CD14-positive monocyte (primary cell): ENCODE results near the gene CGB7. TPM values are rescaled to one million over a fixed set of nuclear protein-coding genes. Genes with fewer than 3 reads are reported as not detected.
"Not testable (repeated sequence)": the region's sequence is repeated elsewhere in the genome, so short reads cannot be mapped to it uniquely, and the experiment has no call there.

Source experiments
- DNase-seq, 3 donors: peaks; one replicate each; pipeline ENCODE4 v3.0.0-alpha.2; 2011 to 2022
- H2AFZ ChIP-seq: 2 replicates; pipeline ENCODE4 v1.6.0; 2012; ENCODE audit warnings: mild to moderate bottlenecking, low read depth, low read length, inconsistent platforms; ENCODE audit not compliant: insufficient read depth, poor library complexity, severe bottlenecking
- H3K27ac ChIP-seq, 2 donors: 1 replicate in 1 of 2; 2 replicates in 1 of 2; pipeline ENCODE4 v1.5.1; 2012 to 2013; ENCODE audit warnings: low read length in 2 of 2, control low read depth in 1 of 2, inconsistent platforms in 1 of 2, low read depth in 1 of 2, mild to moderate bottlenecking in 1 of 2
- H3K27me3 ChIP-seq, 2 donors: one replicate each; pipeline versions ENCODE4 v1.6.0 to v1.6.1; 2011 to 2013; ENCODE audit warnings: low read length in 2 of 2; ENCODE audit not compliant: control insufficient read depth in 2 of 2, insufficient read depth in 2 of 2
- H3K36me3 ChIP-seq, 2 donors: replicated peaks in 1 of 2; 1 replicate in 1 of 2; 2 replicates in 1 of 2; pipeline versions ENCODE4 v1.5.1 to v1.6.1; 2012 to 2013; ENCODE audit warnings: low read length in 2 of 2, control low read depth in 1 of 2, inconsistent platforms in 1 of 2, mild to moderate bottlenecking in 1 of 2; ENCODE audit not compliant: insufficient read depth in 2 of 2, control insufficient read depth in 1 of 2
- H3K4me1 ChIP-seq, 2 donors: 1 replicate in 1 of 2; 2 replicates in 1 of 2; pipeline versions ENCODE4 v1.5.1 to v1.6.1; 2012 to 2013; ENCODE audit warnings: low read length in 2 of 2, control low read depth in 1 of 2, inconsistent platforms in 1 of 2, mild to moderate bottlenecking in 1 of 2, moderate library complexity in 1 of 2; ENCODE audit not compliant: insufficient read depth in 2 of 2, control insufficient read depth in 1 of 2
- H3K4me2 ChIP-seq: replicated peaks from 2 replicates; pipeline ENCODE3; 2012; ENCODE audit warnings: low read length, moderate library complexity, mild to moderate bottlenecking; ENCODE audit not compliant: poor library complexity, severe bottlenecking; ENCODE audit errors: extremely low read depth
- H3K4me3 ChIP-seq, 3 experiments: fragments of 200-600 bp in 1 of 3; sonication (generic) in 1 of 3; replicated peaks in 1 of 3; 1 replicate in 2 of 3; 2 replicates in 1 of 3; pipeline ENCODE4 v1.5.1; 2011 to 2013; ENCODE audit warnings: low read length in 3 of 3, mild to moderate bottlenecking in 3 of 3, control low read depth in 2 of 3, low read depth in 2 of 3, inconsistent platforms in 1 of 3, moderate library complexity in 1 of 3
- H3K79me2 ChIP-seq: 2 replicates; pipeline ENCODE4 v1.6.0; 2012; ENCODE audit warnings: mild to moderate bottlenecking, control low read depth, inconsistent platforms, low read length, moderate library complexity; ENCODE audit not compliant: insufficient read depth
- H3K9ac ChIP-seq: 2 replicates; pipeline ENCODE4 v1.6.0; 2017; ENCODE audit warnings: low read length, mild to moderate bottlenecking; ENCODE audit not compliant: insufficient read depth, poor library complexity, severe bottlenecking
- H3K9me3 ChIP-seq, 2 donors: replicated peaks in 1 of 2; 1 replicate in 1 of 2; 2 replicates in 1 of 2; pipeline versions ENCODE4 v1.5.1 to v1.6.1; 2012 to 2013; ENCODE audit warnings: low read length in 2 of 2, control low read depth in 1 of 2; ENCODE audit not compliant: control insufficient read depth in 1 of 2, insufficient read depth in 1 of 2
- H4K20me1 ChIP-seq: 2 replicates; pipeline ENCODE4 v1.6.0; 2012; ENCODE audit warnings: mild to moderate bottlenecking, low read length, control low read depth, moderate library complexity; ENCODE audit not compliant: insufficient read depth
- H3K27ac Mint-ChIP-seq, 7 donors: one replicate each; pipeline ENCODE4 v1.8.0; 2020; ENCODE audit warnings: mild to moderate bottlenecking in 7 of 7, mixed read lengths in 7 of 7, moderate library complexity in 6 of 7, inconsistent platforms in 2 of 7
- H3K27me3 Mint-ChIP-seq, 3 donors: one replicate each; pipeline ENCODE4 v1.8.0; 2021 to 2022; ENCODE audit warnings: low read depth in 3 of 3, mild to moderate bottlenecking in 3 of 3, mixed read lengths in 3 of 3, moderate library complexity in 3 of 3, inconsistent platforms in 1 of 3
- H3K36me3 Mint-ChIP-seq, 2 donors: one replicate each; pipeline ENCODE4 v1.8.0; 2020; ENCODE audit warnings: mixed read lengths in 2 of 2, inconsistent platforms in 1 of 2, mild to moderate bottlenecking in 1 of 2
- H3K4me1 Mint-ChIP-seq: one replicate; pipeline ENCODE4 v1.8.0; 2020; ENCODE audit warnings: mild to moderate bottlenecking, mixed read lengths
- H3K4me3 Mint-ChIP-seq, 2 donors: one replicate each; pipeline ENCODE4 v1.8.0; 2020; ENCODE audit warnings: mild to moderate bottlenecking in 2 of 2, mixed read lengths in 2 of 2, moderate library complexity in 1 of 2
- H3K9me3 Mint-ChIP-seq, 7 donors: one replicate each; pipeline ENCODE4 v1.8.0; 2020 to 2022; ENCODE audit warnings: mixed read lengths in 7 of 7, mild to moderate bottlenecking in 6 of 7, moderate library complexity in 6 of 7, inconsistent platforms in 2 of 7
- WGBS: methylation state at CpG from one replicate; pipeline ENCODE4 v1.1.5; 2013; ENCODE audit warnings: missing lambda C conversion rate; ENCODE audit not compliant: insufficient coverage; 5-methylcytosine and 5-hydroxymethylcytosine counted together
- intact Hi-C, 2 donors: fragments of 100-400 bp; cut with micrococcal nuclease; formaldehyde crosslinking; loops; one replicate each; pipeline versions ENCODE4 v1.15.0 to v1.15.1; 2023
- polyA plus RNA-seq, 3 donors: library from polyadenylated mRNA; depleted of rRNA in 1 of 3; unstranded in 2 of 3; stranded (reverse) in 1 of 3; fragments of 300-500 nt in 2 of 3; fragments of >200 nt in 1 of 3; fragmentation: Illumina TruSeq in 2 of 3; gene quantifications; 1 replicate in 2 of 3; 2 replicates in 1 of 3; pipeline ENCODE4 v1.2.3, GENCODE V29; 2012 to 2021
- TF ChIP-seq, protein P1 (sequence below): fragments of 200-600 bp; IDR thresholded peaks from one replicate; pipeline ENCODE4 v1.8.0; 2022; ENCODE audit warnings: antibody characterized with exemption, mild to moderate bottlenecking

CGB7 gene
- polyA plus RNA-seq, 3 donors: not detected

DNA sequence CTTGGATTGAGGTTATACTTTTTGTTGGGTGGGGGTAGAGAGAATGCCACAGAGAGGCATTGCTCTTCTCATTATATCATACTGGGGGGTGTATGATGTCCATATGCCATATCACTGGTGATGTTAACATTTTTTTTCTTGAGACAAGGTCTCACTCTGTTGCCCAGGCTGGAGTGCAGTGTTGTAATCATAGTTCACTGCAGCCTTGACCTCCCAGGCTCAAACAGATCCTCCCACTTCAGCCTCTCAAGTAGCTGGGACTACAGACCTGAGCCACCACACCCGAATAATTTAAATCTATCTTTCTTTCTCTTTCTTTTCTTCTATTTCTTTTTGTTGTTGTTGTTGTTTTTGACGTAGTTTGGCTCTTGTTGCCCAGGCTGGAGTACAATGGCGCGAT is 22.8 kb upstream of the CGB7 start:
- no peak overlapping the region for H3K4me3 ChIP-seq
- no peak overlapping the region for H2AFZ ChIP-seq
- H3K27ac ChIP-seq: no peak overlapping the region
- H3K9ac ChIP-seq: no peak overlapping the region
- no peaks in the 10 kb centered on the region for H3K27me3 ChIP-seq
- no peaks in the 10 kb centered on the region for H3K36me3 ChIP-seq
- peaks cover under 1% of the 10 kb centered on the region for H4K20me1 ChIP-seq
- no peak overlapping the region for H3K4me3 Mint-ChIP-seq
- H3K4me1 Mint-ChIP-seq: peaks cover 3% of the 10 kb centered on the region
- no peak overlapping the region for H3K4me2 ChIP-seq
- TF ChIP-seq, protein P1, sequence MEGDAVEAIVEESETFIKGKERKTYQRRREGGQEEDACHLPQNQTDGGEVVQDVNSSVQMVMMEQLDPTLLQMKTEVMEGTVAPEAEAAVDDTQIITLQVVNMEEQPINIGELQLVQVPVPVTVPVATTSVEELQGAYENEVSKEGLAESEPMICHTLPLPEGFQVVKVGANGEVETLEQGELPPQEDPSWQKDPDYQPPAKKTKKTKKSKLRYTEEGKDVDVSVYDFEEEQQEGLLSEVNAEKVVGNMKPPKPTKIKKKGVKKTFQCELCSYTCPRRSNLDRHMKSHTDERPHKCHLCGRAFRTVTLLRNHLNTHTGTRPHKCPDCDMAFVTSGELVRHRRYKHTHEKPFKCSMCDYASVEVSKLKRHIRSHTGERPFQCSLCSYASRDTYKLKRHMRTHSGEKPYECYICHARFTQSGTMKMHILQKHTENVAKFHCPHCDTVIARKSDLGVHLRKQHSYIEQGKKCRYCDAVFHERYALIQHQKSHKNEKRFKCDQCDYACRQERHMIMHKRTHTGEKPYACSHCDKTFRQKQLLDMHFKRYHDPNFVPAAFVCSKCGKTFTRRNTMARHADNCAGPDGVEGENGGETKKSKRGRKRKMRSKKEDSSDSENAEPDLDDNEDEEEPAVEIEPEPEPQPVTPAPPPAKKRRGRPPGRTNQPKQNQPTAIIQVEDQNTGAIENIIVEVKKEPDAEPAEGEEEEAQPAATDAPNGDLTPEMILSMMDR: no peak
- H3K27me3 Mint-ChIP-seq: peaks cover 4 to 13% (median 10%) of the 10 kb centered on the region in 3 donors
- intact Hi-C loops: loop anchor here in 1 of 2 donors (10.0 kb wide), 1 partner anchor 374 kb away; the partner anchor contains the start of genes ALDH16A1 and PIH1D1
- no peak for DNase-seq
- no peaks in the 10 kb centered on the region for H3K9me3 Mint-ChIP-seq
- H3K4me1 ChIP-seq: peaks cover 5 to 6% of the 10 kb centered on the region in 2 donors
- peaks cover 1% of the 10 kb centered on the region for H3K79me2 ChIP-seq
- no peaks in the 10 kb centered on the region for H3K36me3 Mint-ChIP-seq
- no CpG with 5 or more reads among the region's 4 CpGs for WGBS
- H3K9me3 ChIP-seq: no peaks in the 10 kb centered on the region
- no peak overlapping the region for H3K27ac Mint-ChIP-seq

- peak; percentile 6 to 37 (median 34) for DNase-seq
- H3K4me2 ChIP-seq, H3K4me3 Mint-ChIP-seq, H2AFZ ChIP-seq, H3K4me1 ChIP-seq, H3K36me3 Mint-ChIP-seq, H3K27ac ChIP-seq, H3K36me3 ChIP-seq, H3K79me2 ChIP-seq, intact Hi-C loops, H3K27ac Mint-ChIP-seq, H3K9ac ChIP-seq, H3K9me3 ChIP-seq, H4K20me1 ChIP-seq, H3K4me3 ChIP-seq: not testable (repeated sequence)
- Mint-ChIP-seq H3K4me1 (peaks cover 11% of the 10 kb centered on the region), H3K27me3 (peaks cover 44 to 53% (median 52%) of the 10 kb centered on the region in 3 donors), H3K9me3 (peaks cover 0 to 27% (median 15%) of the 10 kb centered on the region in 7 donors)
- H3K27me3 ChIP-seq: peaks cover 12 to 44% of the 10 kb centered on the region in 2 donors
- TF ChIP-seq, protein P1: peak; percentile 73
- 5% methylated on average over 4 of the region's 9 CpGs for WGBS
Measured at GRCh38 chr19:49074869-49075268, 17.3 kb upstream of the CGB7 start.
